Measurements from ENCODE around the gene IGFL2. TPM values are rescaled to one million over a fixed set of nuclear protein-coding genes. Genes with fewer than 3 reads are reported as not detected.

The IGFL2 gene
- total and polyA plus RNA-seq, 9 of the 15 experiments (the other 6 are each of a cell fraction or from before 2014, with no cell fraction given) = 0.42 to 1.7 (median 0.75) TPM; not detected in 2

DNA sequence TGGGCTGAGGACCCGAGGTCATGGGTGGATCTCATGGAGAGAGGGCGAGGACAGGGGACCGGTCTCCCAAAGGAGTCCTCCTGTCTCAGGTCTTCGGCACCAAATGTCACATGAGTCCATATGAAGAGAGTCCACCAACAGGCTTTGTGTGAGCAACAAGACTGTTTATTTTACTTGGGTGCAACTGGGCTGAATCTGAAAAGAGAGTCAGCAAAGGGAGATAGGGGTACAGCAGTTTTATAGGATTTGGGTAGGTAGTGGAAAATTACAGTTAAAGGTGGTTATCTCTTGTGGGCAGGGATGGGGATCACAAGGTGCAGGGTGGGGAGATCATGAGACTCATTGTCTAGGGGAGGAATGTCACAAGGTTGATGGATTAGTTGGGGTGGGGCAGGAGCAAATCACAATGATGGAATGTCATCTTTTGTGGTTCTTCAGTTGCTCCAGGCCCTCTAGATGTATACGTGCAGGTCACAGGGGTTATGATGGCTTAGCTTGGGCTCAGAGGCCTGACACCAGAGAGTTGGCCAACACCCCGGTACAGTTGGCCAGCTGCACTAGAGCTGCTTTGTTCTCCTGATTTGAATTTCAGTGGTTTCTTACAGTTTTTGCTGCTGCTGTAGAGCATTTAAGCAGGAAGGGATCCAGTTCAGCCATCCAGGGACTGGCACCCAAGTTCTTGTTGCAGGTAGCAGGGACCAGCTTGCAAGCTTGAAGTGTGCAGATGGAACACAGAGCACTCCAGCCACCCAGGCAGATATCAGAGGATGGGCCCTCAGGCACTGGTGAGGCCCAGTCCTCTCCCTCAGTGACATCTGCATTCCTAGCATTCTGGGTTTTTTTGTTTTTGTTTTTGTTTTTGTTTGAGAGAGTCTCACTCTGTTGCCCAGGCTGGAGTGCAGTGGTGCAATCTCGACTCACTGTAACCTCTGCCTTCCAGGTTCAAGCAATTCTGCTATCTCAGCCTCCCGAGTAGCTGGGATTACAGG is 55.1 kb downstream of the IGFL2 start (continued):
- TF ChIP-seq, protein P1, sequence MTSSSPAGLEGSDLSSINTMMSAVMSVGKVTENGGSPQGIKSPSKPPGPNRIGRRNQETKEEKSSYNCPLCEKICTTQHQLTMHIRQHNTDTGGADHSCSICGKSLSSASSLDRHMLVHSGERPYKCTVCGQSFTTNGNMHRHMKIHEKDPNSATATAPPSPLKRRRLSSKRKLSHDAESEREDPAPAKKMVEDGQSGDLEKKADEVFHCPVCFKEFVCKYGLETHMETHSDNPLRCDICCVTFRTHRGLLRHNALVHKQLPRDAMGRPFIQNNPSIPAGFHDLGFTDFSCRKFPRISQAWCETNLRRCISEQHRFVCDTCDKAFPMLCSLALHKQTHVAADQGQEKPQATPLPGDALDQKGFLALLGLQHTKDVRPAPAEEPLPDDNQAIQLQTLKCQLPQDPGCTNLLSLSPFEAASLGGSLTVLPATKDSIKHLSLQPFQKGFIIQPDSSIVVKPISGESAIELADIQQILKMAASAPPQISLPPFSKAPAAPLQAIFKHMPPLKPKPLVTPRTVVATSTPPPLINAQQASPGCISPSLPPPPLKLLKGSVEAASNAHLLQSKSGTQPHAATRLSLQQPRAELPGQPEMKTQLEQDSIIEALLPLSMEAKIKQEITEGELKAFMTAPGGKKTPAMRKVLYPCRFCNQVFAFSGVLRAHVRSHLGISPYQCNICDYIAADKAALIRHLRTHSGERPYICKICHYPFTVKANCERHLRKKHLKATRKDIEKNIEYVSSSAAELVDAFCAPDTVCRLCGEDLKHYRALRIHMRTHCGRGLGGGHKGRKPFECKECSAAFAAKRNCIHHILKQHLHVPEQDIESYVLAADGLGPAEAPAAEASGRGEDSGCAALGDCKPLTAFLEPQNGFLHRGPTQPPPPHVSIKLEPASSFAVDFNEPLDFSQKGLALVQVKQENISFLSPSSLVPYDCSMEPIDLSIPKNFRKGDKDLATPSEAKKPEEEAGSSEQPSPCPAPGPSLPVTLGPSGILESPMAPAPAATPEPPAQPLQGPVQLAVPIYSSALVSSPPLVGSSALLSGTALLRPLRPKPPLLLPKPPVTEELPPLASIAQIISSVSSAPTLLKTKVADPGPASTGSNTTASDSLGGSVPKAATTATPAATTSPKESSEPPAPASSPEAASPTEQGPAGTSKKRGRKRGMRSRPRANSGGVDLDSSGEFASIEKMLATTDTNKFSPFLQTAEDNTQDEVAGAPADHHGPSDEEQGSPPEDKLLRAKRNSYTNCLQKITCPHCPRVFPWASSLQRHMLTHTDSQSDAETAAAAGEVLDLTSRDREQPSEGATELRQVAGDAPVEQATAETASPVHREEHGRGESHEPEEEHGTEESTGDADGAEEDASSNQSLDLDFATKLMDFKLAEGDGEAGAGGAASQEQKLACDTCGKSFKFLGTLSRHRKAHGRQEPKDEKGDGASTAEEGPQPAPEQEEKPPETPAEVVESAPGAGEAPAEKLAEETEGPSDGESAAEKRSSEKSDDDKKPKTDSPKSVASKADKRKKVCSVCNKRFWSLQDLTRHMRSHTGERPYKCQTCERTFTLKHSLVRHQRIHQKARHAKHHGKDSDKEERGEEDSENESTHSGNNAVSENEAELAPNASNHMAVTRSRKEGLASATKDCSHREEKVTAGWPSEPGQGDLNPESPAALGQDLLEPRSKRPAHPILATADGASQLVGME (CRISPR knock-in tag; IDR thresholded peaks at IDR 0.05) = peak; percentile 99

DNA sequence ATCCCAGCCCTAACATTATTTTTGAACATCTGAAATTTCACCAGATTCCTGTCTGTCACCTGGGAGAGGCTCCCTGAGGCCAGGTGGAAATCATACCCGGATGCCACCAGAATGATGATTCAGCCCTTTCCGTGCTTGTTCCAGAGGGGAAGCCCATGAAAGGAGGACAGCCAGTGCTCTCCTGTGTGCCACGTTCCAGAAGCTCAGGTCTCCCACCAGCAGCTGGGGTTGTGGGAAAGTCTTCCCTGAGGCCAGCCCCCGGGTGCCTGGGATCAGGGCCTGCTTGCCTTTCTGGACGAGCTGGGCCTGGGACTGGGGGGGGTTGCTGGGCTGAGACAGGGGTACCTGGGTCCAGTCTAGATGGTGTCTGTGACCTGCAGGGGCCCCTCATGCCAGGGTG is 56.0 kb downstream of the IGFL2 start:
- Histone ChIP-seq H3K4me1 (replicated peaks in 1 of 2; ENCODE audit: control insufficient read depth in 2 of 2, insufficient read depth in 2 of 2, low read length in 2 of 2) (peaks cover 5 to 7% of the 10 kb centered on the region in 2 experiments), H3K9me1 (ENCODE audit: control insufficient read depth, insufficient read depth, low read length) (no peaks in the 10 kb centered on the region), H3K9me3 (replicated peaks; ENCODE audit: control insufficient read depth, insufficient read depth, low read depth, low read length) (no peaks in the 10 kb centered on the region; the same call in 1 of the 2 replicates), H3K4me3 (no peak overlapping the region), H3K36me3 (ENCODE audit: control insufficient read depth, insufficient read depth, low read length) (no peaks in the 10 kb centered on the region), H4K20me1 (replicated peaks; ENCODE audit: control insufficient read depth, insufficient read depth, low read length) (no peaks in the 10 kb centered on the region), H3K27me3 (ENCODE audit: control insufficient read depth in 2 of 2, insufficient read depth in 2 of 2, low read length in 2 of 2) (peaks cover 0 to 5% of the 10 kb centered on the region in 2 experiments; a peak in 1 of 5 replicates), H3K4me2 (ENCODE audit: insufficient read depth, low read length) (no peak overlapping the region), H2AFZ (ENCODE audit: low read depth, low read length) (0 out of 2 replicates have a peak overlapping the region, but pooled peaks have one; percentile 17), H3K9ac (ENCODE audit: insufficient read depth in 1 of 2, low read depth in 2 of 2, low read length in 2 of 2) (no peak overlapping the region), H3K27ac (ENCODE audit: extremely low read depth, low read depth, low read length) (no peak overlapping the region), H3K79me2 (ENCODE audit: control insufficient read depth, insufficient read depth, low read length) (no peaks in the 10 kb centered on the region; the same call in 2 of the 3 replicates)
- intact Hi-C loops (cut with micrococcal nuclease) = no loop called here
- in situ Hi-C loops (cut with MboI) = no loop called here
- FAIRE-seq (no peak), ATAC-seq (no peak), DNase-seq (ENCODE audit: extremely low read depth in 1 of 4, low spot score in 3 of 4) (no peak)
- ChIA-PET CTCF (ENCODE audit: low intra/inter-chr PET ratio) (no interaction called here), POLR2A (interaction anchor here (1.0 to 1.3 kb wide), 2 partner anchors 15 to 92 kb away, joined by 4 read pairs; no protein-coding TSS in a partner anchor)
- WGBS (ENCODE audit: insufficient coverage, low coverage, missing lambda C conversion rate) = 11% methylated on average over 5 of the region's 5 CpGs
- no TSS peak for BruUV-seq (replicated peaks)
- TF ChIP-seq ZNF316 (IDR thresholded peaks at IDR 0.05) = 0 out of 2 replicates have a peak, but pooled peaks have one; percentile 17
- no peak for TF ChIP-seq USF1 (CRISPR knock-in tag; IDR thresholded peaks at IDR 0.05)
- peak; percentile 68; the same call in 1 of the 2 replicates for TF ChIP-seq ZNF75A (CRISPR knock-in tag; IDR thresholded peaks at IDR 0.05)
- TF ChIP-seq GTF2A2 (tag; IDR thresholded peaks at IDR 0.05) = no peak
- no peak for TF ChIP-seq PHB2 (IDR thresholded peaks at IDR 0.05; ENCODE audit: low read depth)
- TF ChIP-seq IRF9 (tag; IDR thresholded peaks at IDR 0.05) = no peak
- no peak for TF ChIP-seq TAF15 (IDR thresholded peaks at IDR 0.05; ENCODE audit: low read depth, low read length)
- no peak for TF ChIP-seq ZNF263 (CRISPR knock-in tag; IDR thresholded peaks at IDR 0.05; ENCODE audit: borderline replicate concordance)
- TF ChIP-seq STAT5B (CRISPR knock-in tag; IDR thresholded peaks at IDR 0.05) = no peak
- no peak for TF ChIP-seq ZNF507 (tag; conservative IDR thresholded peaks at IDR 0.05)

Data from K562 (cell line).